ENCODE data around the gene MROH9. TPM values are rescaled to one million over a fixed set of nuclear protein-coding genes. Genes with fewer than 3 reads are reported as not detected.
A peak's percentile ranks its signal among the peaks of the same experiment; 100 is the strongest.

Gene MROH9
- polyA plus RNA-seq, 1 donor from 2014 or later, result not detected

GRCh38 chr1:170964506-170964905 is 29.2 kb downstream of the MROH9 start:
- H3F3A ChIP-seq (ENCODE audit: insufficient read depth, low read length, poor library complexity, severe bottlenecking), result no peaks in the 10 kb centered on the region
- H3K4me2 ChIP-seq (ENCODE audit: low read length), result no peak overlapping the region
- TF ChIP-seq TAF1 (IDR thresholded peaks at IDR 0.05; ENCODE audit: low read depth) (no peak), SMC3 (conservative IDR thresholded peaks at IDR 0.05; ENCODE audit: poor library complexity) (no peak), EZH2 (IDR thresholded peaks at IDR 0.05; ENCODE audit: borderline replicate concordance, insufficient read depth, low read length, poor library complexity, severe bottlenecking) (no peak)
- no peak overlapping the region for H3K27ac ChIP-seq (ENCODE audit: low read length)
- no peak overlapping the region for H2AFZ ChIP-seq (ENCODE audit: low read depth, low read length)
- H3K9me3 ChIP-seq (ENCODE audit: low read length), result no peaks in the 10 kb centered on the region
- H3K9ac ChIP-seq (ENCODE audit: low read length), result no peak overlapping the region
- H3K4me3 ChIP-seq (ENCODE audit: low read length), result no peak overlapping the region
- no peaks in the 10 kb centered on the region for H3K9me2 ChIP-seq (ENCODE audit: insufficient read depth, low read length)
- no peaks in the 10 kb centered on the region for H3K36me3 ChIP-seq (ENCODE audit: insufficient read depth, low read length)
- no peaks in the 10 kb centered on the region for H3K79me2 ChIP-seq (replicated peaks; ENCODE audit: insufficient read depth, low read length)
- H3K27me3 ChIP-seq (ENCODE audit: insufficient read depth, low read depth, low read length), result no peaks in the 10 kb centered on the region
- no peaks in the 10 kb centered on the region for H4K20me1 ChIP-seq (ENCODE audit: insufficient read depth)

- no peaks in the 10 kb centered on the region for H3K9me2 ChIP-seq (ENCODE audit: insufficient read depth, low read length)
- no peaks in the 10 kb centered on the region for H3K27me3 ChIP-seq (ENCODE audit: insufficient read depth, low read depth, low read length)
- H3K4me3 ChIP-seq (ENCODE audit: low read length), result no peak overlapping the region
- no peaks in the 10 kb centered on the region for H3K36me3 ChIP-seq (ENCODE audit: insufficient read depth, low read length)
- no peaks in the 10 kb centered on the region for H3F3A ChIP-seq (ENCODE audit: insufficient read depth, low read length, poor library complexity, severe bottlenecking)
- H3K9me3 ChIP-seq (ENCODE audit: low read length), result no peaks in the 10 kb centered on the region
- no peak overlapping the region for H3K27ac ChIP-seq (ENCODE audit: low read length)
- H3K4me2 ChIP-seq (ENCODE audit: low read length), result no peak overlapping the region
- no peak overlapping the region for H2AFZ ChIP-seq (ENCODE audit: low read depth, low read length)
- no peaks in the 10 kb centered on the region for H4K20me1 ChIP-seq (ENCODE audit: insufficient read depth)
- no peak overlapping the region for H3K9ac ChIP-seq (ENCODE audit: low read length)
- TF ChIP-seq EZH2 (IDR thresholded peaks at IDR 0.05; ENCODE audit: borderline replicate concordance, insufficient read depth, low read length, poor library complexity, severe bottlenecking), result no peak
- TF ChIP-seq POLR2AphosphoS5 (IDR thresholded peaks at IDR 0.05), result no peak
- peak; percentile 69 for TF ChIP-seq RAD21 (conservative IDR thresholded peaks at IDR 0.05)
- TF ChIP-seq SMC3 (conservative IDR thresholded peaks at IDR 0.05; ENCODE audit: poor library complexity), result peak; percentile 77
- no peak for TF ChIP-seq TAF1 (IDR thresholded peaks at IDR 0.05; ENCODE audit: low read depth)
- TF ChIP-seq CTCF (IDR thresholded peaks at IDR 0.05; ENCODE audit: poor library complexity, severe bottlenecking), result peak; percentile 74
- TF ChIP-seq EP300 (conservative IDR thresholded peaks at IDR 0.05; ENCODE audit: poor library complexity, severe bottlenecking), result no peak
- TF ChIP-seq MXI1 (conservative IDR thresholded peaks at IDR 0.05; ENCODE audit: poor library complexity, severe bottlenecking), result no peak
- TF ChIP-seq REST (IDR thresholded peaks at IDR 0.05; ENCODE audit: borderline replicate concordance), result no peak
- no peaks in the 10 kb centered on the region for H3K79me2 ChIP-seq (replicated peaks; ENCODE audit: insufficient read depth, low read length)
Measured at GRCh38 chr1:170967042-170967910, 31.9 kb downstream of the MROH9 start.

Data from neural cell (in vitro differentiated cells).